ENCODE measurements around the gene APPBP2.
"Not testable (repeated sequence)": the region's sequence is repeated elsewhere in the genome, so short reads cannot be mapped to it uniquely, and the experiment has no call there.

The APPBP2 gene

DNA sequence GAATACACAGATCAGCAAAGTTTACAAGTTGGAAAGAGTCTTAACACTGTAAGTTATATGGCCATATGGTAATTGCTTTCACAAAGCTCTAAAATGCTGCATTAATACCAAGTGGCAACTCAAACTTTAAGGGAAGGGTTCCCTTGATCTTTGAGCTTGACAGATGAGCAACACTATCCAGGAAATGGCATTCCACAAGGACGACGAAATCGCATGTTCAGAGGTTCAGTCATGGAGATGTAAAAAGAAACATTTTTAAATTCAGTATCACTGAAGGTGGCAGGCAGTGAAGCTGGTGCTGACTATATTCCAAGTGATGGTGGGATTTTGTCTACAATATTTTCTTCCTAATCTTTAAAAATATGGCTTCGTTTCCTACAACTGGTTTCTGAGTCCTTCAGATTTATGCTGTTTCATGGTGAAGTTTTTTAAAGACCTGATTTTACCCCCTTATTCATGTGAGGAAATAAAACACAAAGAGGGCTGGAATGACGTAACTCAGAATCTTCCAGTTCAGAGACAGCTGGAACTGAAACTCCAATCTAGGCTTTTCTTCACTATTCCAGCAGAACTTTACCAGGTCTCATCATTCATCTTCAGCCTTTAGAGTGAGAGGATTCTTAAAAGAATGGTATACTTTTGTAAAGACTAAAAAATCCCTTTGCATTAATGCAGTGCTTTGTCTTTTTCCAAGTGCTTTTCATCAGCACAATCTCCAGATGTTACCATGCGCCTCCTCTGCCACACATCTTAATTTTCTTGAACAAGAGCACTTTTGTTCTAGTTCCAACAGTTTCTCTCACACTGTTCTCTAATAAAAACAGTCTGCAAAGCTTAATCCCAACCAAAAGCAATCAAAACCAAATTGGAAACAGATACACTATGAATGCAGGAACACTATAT lies 83.5 kb downstream of the APPBP2 start:
- DNase-seq (ENCODE audit: low read depth) = no peak
- H3K4me3 ChIP-seq (ENCODE audit: low read depth, low read length) = no peak overlapping the region
- TF ChIP-seq, protein P1, sequence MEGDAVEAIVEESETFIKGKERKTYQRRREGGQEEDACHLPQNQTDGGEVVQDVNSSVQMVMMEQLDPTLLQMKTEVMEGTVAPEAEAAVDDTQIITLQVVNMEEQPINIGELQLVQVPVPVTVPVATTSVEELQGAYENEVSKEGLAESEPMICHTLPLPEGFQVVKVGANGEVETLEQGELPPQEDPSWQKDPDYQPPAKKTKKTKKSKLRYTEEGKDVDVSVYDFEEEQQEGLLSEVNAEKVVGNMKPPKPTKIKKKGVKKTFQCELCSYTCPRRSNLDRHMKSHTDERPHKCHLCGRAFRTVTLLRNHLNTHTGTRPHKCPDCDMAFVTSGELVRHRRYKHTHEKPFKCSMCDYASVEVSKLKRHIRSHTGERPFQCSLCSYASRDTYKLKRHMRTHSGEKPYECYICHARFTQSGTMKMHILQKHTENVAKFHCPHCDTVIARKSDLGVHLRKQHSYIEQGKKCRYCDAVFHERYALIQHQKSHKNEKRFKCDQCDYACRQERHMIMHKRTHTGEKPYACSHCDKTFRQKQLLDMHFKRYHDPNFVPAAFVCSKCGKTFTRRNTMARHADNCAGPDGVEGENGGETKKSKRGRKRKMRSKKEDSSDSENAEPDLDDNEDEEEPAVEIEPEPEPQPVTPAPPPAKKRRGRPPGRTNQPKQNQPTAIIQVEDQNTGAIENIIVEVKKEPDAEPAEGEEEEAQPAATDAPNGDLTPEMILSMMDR (IDR thresholded peaks at IDR 0.05; ENCODE audit: insufficient read depth, low read depth, low read length, missing control alignments) = no peak

DNA sequence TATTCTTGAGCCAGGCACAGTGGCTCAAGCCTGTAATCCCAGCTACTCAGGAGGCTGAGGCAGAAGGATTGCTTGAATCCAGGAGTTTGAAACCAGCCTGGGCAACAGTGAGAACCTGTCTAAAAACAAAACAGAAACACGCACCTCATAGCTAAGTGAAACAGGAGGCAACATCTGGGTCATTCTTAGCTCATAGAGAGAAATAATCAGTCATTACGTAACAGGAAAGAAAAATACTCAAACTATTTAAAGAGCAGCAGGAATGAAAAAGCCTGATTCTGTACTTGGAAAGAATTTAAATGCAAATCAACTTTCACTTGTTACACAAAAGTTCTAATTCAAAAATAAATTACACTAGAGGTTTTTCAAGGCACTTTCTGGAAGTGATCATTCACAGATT lies 86.5 kb downstream of the APPBP2 start:
- TF ChIP-seq, protein P1 (IDR thresholded peaks at IDR 0.05; ENCODE audit: insufficient read depth, low read depth, low read length, missing control alignments) = no peak
- H3K4me3 ChIP-seq (ENCODE audit: low read depth, low read length) = no peak overlapping the region
- peak; percentile 50 for DNase-seq (ENCODE audit: low read depth)

DNA sequence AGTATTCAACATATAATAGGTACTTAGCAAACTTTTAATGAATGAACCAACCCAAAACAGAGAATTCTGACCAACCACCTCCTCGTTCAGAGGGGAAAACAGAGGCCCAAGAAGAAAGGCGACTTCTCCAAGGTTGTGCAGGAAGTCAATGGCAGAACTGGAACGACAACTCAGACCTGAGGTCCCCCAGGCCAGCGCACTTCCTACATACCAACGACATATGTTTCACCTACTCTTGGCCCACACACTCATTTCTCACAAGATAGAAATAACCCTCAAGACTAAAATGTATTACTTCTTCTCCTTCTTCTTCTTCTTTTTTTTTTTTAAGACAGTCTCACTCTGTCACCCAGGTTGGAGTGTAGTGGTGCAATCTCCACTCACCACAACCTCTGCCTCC lies 89.4 kb downstream of the APPBP2 start:
- TF ChIP-seq, protein P1 (IDR thresholded peaks at IDR 0.05; ENCODE audit: insufficient read depth, low read depth, low read length, missing control alignments) = no peak
- DNase-seq (ENCODE audit: low read depth) = peak; percentile 37
- H3K4me3 ChIP-seq (ENCODE audit: low read depth, low read length) = no peak overlapping the region

DNA sequence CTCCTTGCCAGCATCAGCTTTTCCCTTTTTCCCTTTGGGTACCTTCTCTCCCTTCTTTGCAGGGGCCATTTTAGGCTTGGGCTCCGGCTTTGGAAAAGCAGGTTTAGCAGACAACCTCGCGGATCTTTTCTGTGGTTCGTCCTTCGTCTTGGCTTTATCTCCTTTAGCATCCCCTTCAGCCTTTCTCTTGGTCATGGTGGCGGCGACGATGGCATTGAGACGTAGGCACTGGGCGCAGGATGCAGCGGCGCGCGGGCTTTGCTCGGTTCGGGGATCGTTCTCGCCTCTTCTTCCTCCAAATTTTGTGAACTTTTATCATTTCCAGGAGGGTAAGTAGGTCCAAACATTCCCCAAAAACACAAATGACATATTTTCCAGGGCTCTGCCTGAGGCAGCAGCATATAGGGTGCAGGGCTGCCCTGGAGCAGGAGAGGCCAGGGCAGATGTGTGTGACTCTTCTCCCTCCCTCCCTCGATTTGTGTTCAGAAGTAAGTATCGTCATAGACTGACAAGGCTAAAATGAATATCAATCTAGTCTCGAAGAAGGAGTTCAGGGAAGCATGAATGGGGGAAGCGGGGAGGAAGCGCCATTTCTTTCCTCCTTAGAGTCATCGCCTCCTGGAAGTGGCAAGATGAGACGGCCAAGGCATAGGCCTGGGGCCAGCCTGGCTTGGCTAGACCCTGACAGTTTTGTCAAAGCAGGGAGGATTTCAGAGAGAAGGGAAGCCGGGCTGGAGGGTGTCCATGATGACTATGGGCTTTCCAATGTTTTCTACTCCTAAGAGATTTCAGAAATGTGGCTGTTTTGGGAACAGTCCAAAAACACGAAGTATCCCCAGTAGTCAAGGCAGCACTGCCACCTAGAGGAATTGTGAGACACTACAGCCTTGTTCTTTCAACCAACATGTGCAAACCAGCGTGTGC lies 90.5 kb downstream of the APPBP2 start:
- DNase-seq (ENCODE audit: low read depth) = peak; percentile 76
- TF ChIP-seq, protein P1 (IDR thresholded peaks at IDR 0.05; ENCODE audit: insufficient read depth, low read depth, low read length, missing control alignments) = peak; percentile 88
- no peak overlapping the region for H3K4me3 ChIP-seq (ENCODE audit: low read depth, low read length)

DNA sequence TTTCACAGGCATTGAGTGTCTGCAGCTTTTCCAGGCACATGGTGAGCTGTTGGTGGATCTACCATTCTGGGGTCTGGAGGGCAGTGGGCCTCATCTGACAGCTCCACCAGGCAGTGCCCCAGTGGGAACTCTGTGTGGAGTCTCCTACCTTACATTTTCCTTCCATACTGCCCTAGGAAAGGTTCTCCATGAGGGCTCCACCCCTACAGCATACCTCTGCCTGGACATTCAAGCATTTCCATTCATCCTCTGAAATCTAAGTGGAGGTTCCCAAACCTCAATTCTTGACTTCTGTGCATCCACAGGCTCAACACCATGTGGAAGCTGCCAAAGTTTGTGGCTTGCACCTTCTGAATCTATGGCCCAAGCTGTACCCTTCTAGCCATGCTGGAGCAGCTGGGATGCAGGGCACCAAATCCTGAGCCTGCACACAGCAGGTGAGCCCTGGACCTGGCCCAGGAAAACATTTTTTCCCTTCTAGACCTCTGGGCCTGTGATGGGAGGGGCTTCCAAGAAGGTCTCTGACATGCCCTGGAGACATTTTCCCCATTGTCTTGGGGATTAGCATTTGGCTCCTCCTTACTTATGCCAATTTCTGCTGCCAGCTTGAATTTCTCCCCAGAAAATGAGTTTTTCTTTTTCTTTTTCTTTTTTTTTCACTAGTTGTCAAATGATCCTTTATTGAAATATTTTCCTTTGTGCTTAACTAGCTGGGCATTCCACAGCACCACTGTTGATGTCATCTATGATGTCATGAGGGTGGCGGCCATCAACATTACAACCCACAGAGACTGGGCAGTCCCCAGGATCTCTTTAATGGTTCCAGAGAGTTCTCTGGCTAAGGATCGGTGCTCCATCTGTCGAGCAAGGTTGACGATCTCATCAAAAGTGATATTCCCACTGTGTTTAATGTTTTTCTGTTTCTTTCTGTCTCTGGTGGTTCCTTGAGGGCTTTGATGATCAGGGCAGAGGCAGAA lies 92.7 kb downstream of the APPBP2 start:
- not testable (repeated sequence) for DNase-seq (ENCODE audit: low read depth); H3K4me3 ChIP-seq (ENCODE audit: low read depth, low read length)

DNA sequence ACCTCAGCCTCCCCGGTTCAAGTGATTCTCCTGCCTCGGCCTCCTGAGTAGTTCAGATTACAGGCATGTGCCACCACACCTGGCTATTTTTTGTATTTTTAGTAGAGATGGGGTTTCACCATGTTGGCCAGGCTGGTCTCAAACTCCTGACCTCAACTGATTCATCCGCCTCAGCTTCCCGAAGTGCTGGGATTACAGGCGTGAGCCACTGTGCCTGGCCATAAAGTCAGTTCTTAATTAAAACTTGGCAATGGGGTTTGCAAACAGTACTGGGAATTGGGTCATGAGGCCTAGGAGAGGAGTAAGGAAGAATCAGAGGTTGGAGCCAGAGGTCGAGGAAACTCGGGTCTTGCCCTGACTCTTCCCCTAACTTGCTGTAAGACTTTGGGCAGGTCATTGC lies 95.5 kb downstream of the APPBP2 start:
- not testable (repeated sequence) for H3K4me3 ChIP-seq (ENCODE audit: low read depth, low read length); DNase-seq (ENCODE audit: low read depth)

DNA sequence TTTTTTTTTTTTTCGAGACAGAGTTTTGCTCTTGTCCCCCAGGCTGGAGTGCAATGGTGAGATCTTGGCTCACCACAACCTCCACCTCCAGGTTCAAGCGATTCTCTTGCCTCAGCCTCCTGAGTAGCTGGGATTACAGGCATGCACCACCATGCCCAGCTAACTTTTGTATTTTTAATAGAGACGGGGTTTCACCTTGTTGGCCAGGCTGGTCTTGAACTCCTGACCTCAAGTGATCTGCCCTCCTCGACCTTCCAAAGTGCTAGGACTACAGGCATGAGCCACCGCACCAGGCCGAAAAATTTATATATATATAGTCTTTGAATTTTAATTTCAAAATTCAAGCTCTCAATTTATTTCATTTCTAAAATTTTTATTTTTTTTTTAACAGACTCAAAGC lies 97.6 kb downstream of the APPBP2 start:
- DNase-seq (ENCODE audit: low read depth); H3K4me3 ChIP-seq (ENCODE audit: low read depth, low read length): not testable (repeated sequence)

Measured in GM12865 (cell line).